Epithelial cell of esophagus (primary cell): ENCODE data around the gene VAMP5.
"Not testable (repeated sequence)": the region's sequence is repeated elsewhere in the genome, so short reads cannot be mapped to it uniquely, and the experiment has no call there.

Source experiments
- DNase-seq: peaks from one replicate; pipeline ENCODE4 v3.0.0; 2010; ENCODE audit warnings: low read depth
- H3K4me3 ChIP-seq: 2 replicates; pipeline ENCODE4 v1.5.1; 2011; ENCODE audit warnings: mild to moderate bottlenecking, low read length, control low read depth
- CTCF ChIP-seq: IDR thresholded peaks from 2 replicates; pipeline ENCODE4 v1.5.1; 2011; ENCODE audit warnings: low read depth, mild to moderate bottlenecking, low read length, control low read depth, inconsistent platforms; ENCODE audit not compliant: insufficient read depth; ENCODE audit errors: missing control alignments

The VAMP5 gene

GRCh38 chr2:85551698-85552678, 32.2 kb upstream of the VAMP5 start:
- H3K4me3 ChIP-seq, result no peak overlapping the region
- peak; percentile 95 for TF ChIP-seq CTCF
- DNase-seq, result peak; percentile 86

- no peak for DNase-seq
- H3K4me3 ChIP-seq, result no peak overlapping the region
- no peak for TF ChIP-seq CTCF
These were observed 31.0 kb upstream of the VAMP5 start for GRCh38 chr2:85553184-85553583.

GRCh38 chr2:85554980-85555612, 29.1 kb upstream of the VAMP5 start:
- TF ChIP-seq CTCF, result no peak
- DNase-seq, result no peak
- H3K4me3 ChIP-seq, result no peak overlapping the region

- no peak for TF ChIP-seq CTCF
- DNase-seq, result no peak
- no peak overlapping the region for H3K4me3 ChIP-seq
These were observed 27.1 kb upstream of the VAMP5 start for GRCh38 chr2:85557130-85557529.

GRCh38 chr2:85558160-85558559, 26.1 kb upstream of the VAMP5 start:
- TF ChIP-seq CTCF, result no peak
- DNase-seq, result no peak
- no peak overlapping the region for H3K4me3 ChIP-seq

- not testable (repeated sequence) for DNase-seq
- peak overlapping the region; percentile 98 for H3K4me3 ChIP-seq
These were observed 23.9 kb upstream of the VAMP5 start for GRCh38 chr2:85560403-85560726.

GRCh38 chr2:85560812-85561279, 23.4 kb upstream of the VAMP5 start:
- no peak for TF ChIP-seq CTCF
- peak overlapping the region; percentile 98 for H3K4me3 ChIP-seq
- DNase-seq, result no peak
